Neuronal stem cell (in vitro differentiated cells): ENCODE data around the gene ASS1.

ENCODE experiments used
- DNase-seq: peaks from one replicate; pipeline ENCODE4 v3.0.0-alpha.2; 2013; ENCODE audit warnings: low spot score
- H2AFZ ChIP-seq: one replicate; pipeline ENCODE4 v1.6.1; 2013; ENCODE audit warnings: mild to moderate bottlenecking, low read length, inconsistent platforms
- H2AK5ac ChIP-seq: 2 replicates; pipeline ENCODE4 v1.6.1; 2013; ENCODE audit warnings: low read depth, mild to moderate bottlenecking, inconsistent platforms, low read length, moderate library complexity, mixed read lengths
- H2BK120ac ChIP-seq: 2 replicates; pipeline ENCODE4 v1.6.1; 2013; ENCODE audit warnings: low read depth, mild to moderate bottlenecking, inconsistent platforms, low read length, moderate library complexity, mixed read lengths
- H2BK12ac ChIP-seq: one replicate; pipeline ENCODE4 v1.6.1; 2013; ENCODE audit warnings: low read length, inconsistent platforms
- H2BK15ac ChIP-seq: 2 replicates; pipeline ENCODE4 v1.6.1; 2013; ENCODE audit warnings: mild to moderate bottlenecking, low read length, inconsistent platforms, mixed read lengths
- H2BK5ac ChIP-seq: one replicate; pipeline ENCODE4 v1.6.1; 2013; ENCODE audit warnings: inconsistent platforms, mild to moderate bottlenecking, low read length, moderate library complexity
- H3K14ac ChIP-seq: one replicate; pipeline ENCODE4 v1.6.1; 2013; ENCODE audit warnings: low read length, inconsistent platforms
- H3K18ac ChIP-seq: 2 replicates; pipeline ENCODE4 v1.6.1; 2013; ENCODE audit warnings: low read length, inconsistent platforms
- H3K23ac ChIP-seq: 2 replicates; pipeline ENCODE4 v1.6.1; 2013; ENCODE audit warnings: low read depth, mild to moderate bottlenecking, mixed read lengths, low read length, inconsistent platforms; ENCODE audit not compliant: poor library complexity
- H3K27ac ChIP-seq: replicated peaks from 3 replicates; pipeline ENCODE4 v1.5.1; 2013; ENCODE audit warnings: low read length, inconsistent platforms
- H3K27me3 ChIP-seq, 3 experiments: 2 replicates each; pipeline ENCODE4 v1.6.1; 2013; ENCODE audit warnings: low read length in 3 of 3, mild to moderate bottlenecking in 2 of 3, inconsistent platforms in 1 of 3, low read depth in 1 of 3, mixed read lengths in 1 of 3, moderate library complexity in 1 of 3; ENCODE audit not compliant: control insufficient read depth in 3 of 3, insufficient read depth in 3 of 3
- H3K36me3 ChIP-seq, 2 donors: replicated peaks in 1 of 2; 2 replicates each; pipeline ENCODE4 v1.6.1; 2013; ENCODE audit warnings: low read length in 2 of 2; ENCODE audit not compliant: control insufficient read depth in 2 of 2, insufficient read depth in 2 of 2
- H3K4ac ChIP-seq: 2 replicates; pipeline ENCODE4 v1.6.1; 2013; ENCODE audit warnings: inconsistent platforms, mild to moderate bottlenecking, low read length, moderate library complexity
- H3K4me1 ChIP-seq, 2 donors: 1 replicate in 1 of 2; 2 replicates in 1 of 2; pipeline ENCODE4 v1.6.1; 2013; ENCODE audit warnings: low read length in 2 of 2, low read depth in 1 of 2; ENCODE audit not compliant: control insufficient read depth in 2 of 2, insufficient read depth in 1 of 2
- H3K4me2 ChIP-seq: one replicate; pipeline ENCODE4 v1.6.1; 2013; ENCODE audit warnings: mild to moderate bottlenecking, low read length, inconsistent platforms; ENCODE audit not compliant: insufficient read depth, poor library complexity, severe bottlenecking
- H3K4me3 ChIP-seq, 2 donors: 2 replicates each; pipeline ENCODE4 v1.5.1; 2013; ENCODE audit warnings: low read length in 2 of 2, mild to moderate bottlenecking in 2 of 2, inconsistent platforms in 1 of 2, moderate library complexity in 1 of 2
- H3K79me1 ChIP-seq: one replicate; pipeline ENCODE4 v1.6.1; 2013; ENCODE audit warnings: low read depth, mild to moderate bottlenecking, inconsistent platforms, low read length, moderate library complexity
- H3K9ac ChIP-seq: one replicate; pipeline ENCODE4 v1.6.1; 2013; ENCODE audit warnings: mild to moderate bottlenecking, low read depth, low read length, inconsistent platforms; ENCODE audit not compliant: poor library complexity
- H3K9me3 ChIP-seq, 2 donors: replicated peaks in 1 of 2; 2 replicates each; pipeline versions ENCODE3 to v1.6.1; 2013; ENCODE audit warnings: low read length in 2 of 2, mild to moderate bottlenecking in 2 of 2, inconsistent platforms in 1 of 2, low read depth in 1 of 2, mixed read lengths in 1 of 2, moderate library complexity in 1 of 2; ENCODE audit not compliant: control insufficient read depth in 2 of 2, insufficient read depth in 1 of 2
- H4K8ac ChIP-seq: one replicate; pipeline ENCODE4 v1.6.1; 2013; ENCODE audit warnings: low read depth, mild to moderate bottlenecking, inconsistent platforms, low read length, moderate library complexity
- H4K91ac ChIP-seq: one replicate; pipeline ENCODE4 v1.6.1; 2013; ENCODE audit warnings: low read length, low read depth, mild to moderate bottlenecking, inconsistent platforms; ENCODE audit not compliant: poor library complexity
- WGBS, 2 donors: extraction: QIAGEN DNeasy Blood & Tissue Kit; methylation state at CpG; one replicate each; pipeline ENCODE4 v1.1.7; 2013; ENCODE audit warnings: missing lambda C conversion rate in 2 of 2, mixed read lengths in 1 of 2; ENCODE audit not compliant: insufficient read length in 2 of 2, insufficient replicate concordance in 1 of 2; ENCODE audit errors: extremely low coverage in 2 of 2; 5-methylcytosine and 5-hydroxymethylcytosine counted together

ASS1 gene

GRCh38 chr9:130498918-130499698, 54.3 kb downstream of the ASS1 start:
- no peak overlapping the region for H2BK12ac ChIP-seq
- peaks cover 6 to 9% of the 10 kb centered on the region in 2 donors for H3K9me3 ChIP-seq
- H3K27me3 ChIP-seq = peaks cover 0 to 23% (median 0%) of the 10 kb centered on the region in 3 experiments
- peak overlapping the region; percentile 31 for H3K23ac ChIP-seq
- no peak overlapping the region for H3K4me3 ChIP-seq
- H4K91ac ChIP-seq = no peak overlapping the region
- peak overlapping the region; percentile 47 for H3K14ac ChIP-seq
- H3K4me2 ChIP-seq = no peak overlapping the region
- no CpG with 5 or more reads among the region's 9 CpGs for WGBS, 2 donors
- H2BK5ac ChIP-seq = peak overlapping the region; percentile 53
- H3K4ac ChIP-seq = no peak overlapping the region
- H2AFZ ChIP-seq = no peak overlapping the region
- H2AK5ac ChIP-seq = peak overlapping the region; percentile 87
- H4K8ac ChIP-seq = peak overlapping the region; percentile 89
- no peak overlapping the region for H2BK120ac ChIP-seq
- H3K27ac ChIP-seq = no peak overlapping the region
- peak overlapping the region; percentile 13 for H3K18ac ChIP-seq
- DNase-seq = no peak
- no peak overlapping the region for H3K9ac ChIP-seq
- H3K4me1 ChIP-seq = peaks cover 0 to 7% of the 10 kb centered on the region in 2 donors
- H3K36me3 ChIP-seq = peaks cover 0 to 1% of the 10 kb centered on the region in 2 donors
- no peaks in the 10 kb centered on the region for H3K79me1 ChIP-seq
- H2BK15ac ChIP-seq = peak overlapping the region; percentile 27

- no peak overlapping the region for H4K8ac ChIP-seq
- no peak overlapping the region for H2BK15ac ChIP-seq
- H3K36me3 ChIP-seq = peaks cover 0 to 1% of the 10 kb centered on the region in 2 donors
- peaks cover 2 to 8% of the 10 kb centered on the region in 2 donors for H3K9me3 ChIP-seq
- H3K4me3 ChIP-seq = no peak overlapping the region
- H2AFZ ChIP-seq = no peak overlapping the region
- no peak overlapping the region for H4K91ac ChIP-seq
- peak overlapping the region; percentile 53 for H2BK5ac ChIP-seq
- no peak overlapping the region for H3K9ac ChIP-seq
- peak overlapping the region; percentile 31 for H3K23ac ChIP-seq
- no peaks in the 10 kb centered on the region for H3K79me1 ChIP-seq
- H3K27ac ChIP-seq = no peak overlapping the region
- no peak for DNase-seq
- H3K18ac ChIP-seq = no peak overlapping the region
- no peak overlapping the region for H3K4me2 ChIP-seq
- H3K4ac ChIP-seq = no peak overlapping the region
- peak overlapping the region; percentile 47 for H3K14ac ChIP-seq
- peak overlapping the region; percentile 87 for H2AK5ac ChIP-seq
- peak overlapping the region; percentile 17 for H2BK120ac ChIP-seq
- H3K4me1 ChIP-seq = peaks cover 0 to 7% of the 10 kb centered on the region in 2 donors
- WGBS, 2 donors = no CpG with 5 or more reads among the region's 7 CpGs
- H2BK12ac ChIP-seq = no peak overlapping the region
- H3K27me3 ChIP-seq = peaks cover 0 to 23% (median 0%) of the 10 kb centered on the region in 3 experiments
Measured at GRCh38 chr9:130499804-130500263, 55.1 kb downstream of the ASS1 start.

GRCh38 chr9:130500340-130501180, 55.8 kb downstream of the ASS1 start:
- Histone ChIP-seq H3K4me1 (peaks cover 0 to 7% of the 10 kb centered on the region in 2 donors), H2BK15ac (no peak overlapping the region), H4K8ac (peak overlapping the region; percentile 9), H3K36me3 (peaks cover 0 to under 1% of the 10 kb centered on the region in 2 donors), H4K91ac (no peak overlapping the region), H2BK5ac (peak overlapping the region; percentile 53), H3K79me1 (no peaks in the 10 kb centered on the region), H3K23ac (no peak overlapping the region), H3K9me3 (peaks cover 0 to 4% of the 10 kb centered on the region in 2 donors), H3K9ac (no peak overlapping the region), H3K27me3 (peaks cover 0 to 23% (median 0%) of the 10 kb centered on the region in 3 experiments), H2BK120ac (no peak overlapping the region), H3K4ac (no peak overlapping the region), H3K14ac (no peak overlapping the region), H3K18ac (no peak overlapping the region), H2AK5ac (no peak overlapping the region), H2BK12ac (no peak overlapping the region), H3K27ac (no peak overlapping the region), H3K4me3 (no peak overlapping the region), H3K4me2 (no peak overlapping the region), H2AFZ (no peak overlapping the region)
- DNase-seq = no peak
- WGBS, 2 donors = no CpG with 5 or more reads among the region's 12 CpGs

GRCh38 chr9:130501639-130502038, 56.9 kb downstream of the ASS1 start:
- Histone ChIP-seq H3K4me2 (no peak overlapping the region), H3K4me3 (no peak overlapping the region), H3K79me1 (no peaks in the 10 kb centered on the region), H2AK5ac (peak overlapping the region; percentile 47), H3K27me3 (peaks cover 0 to 23% (median 0%) of the 10 kb centered on the region in 3 experiments), H4K91ac (no peak overlapping the region), H2BK5ac (no peak overlapping the region), H2AFZ (peak overlapping the region; percentile 59), H3K4ac (no peak overlapping the region), H3K36me3 (no peaks in the 10 kb centered on the region), H2BK120ac (no peak overlapping the region), H3K18ac (peak overlapping the region; percentile 4), H3K9me3 (no peaks in the 10 kb centered on the region), H2BK12ac (no peak overlapping the region), H3K14ac (no peak overlapping the region), H3K23ac (no peak overlapping the region), H2BK15ac (no peak overlapping the region), H3K4me1 (peaks cover 0 to 6% of the 10 kb centered on the region in 2 donors), H3K27ac (no peak overlapping the region), H3K9ac (peak overlapping the region; percentile 53), H4K8ac (no peak overlapping the region)
- no CpG with 5 or more reads among the region's 9 CpGs for WGBS, 2 donors
- DNase-seq = no peak
